OCI-LY1 (cell line): ENCODE results near the gene CHST15.

Experiments used
- H2AFZ ChIP-seq: fragments of 200-600 bp; sonication (generic), shearing (Covaris generic); 2 replicates; pipeline ENCODE4 v1.6.0; 2014; ENCODE audit warnings: antibody characterized with exemption, mild to moderate bottlenecking, low read length
- H3F3A ChIP-seq: fragments of 200-600 bp; sonication (generic), shearing (Covaris generic); 2 replicates; pipeline ENCODE4 v1.6.0; 2014; ENCODE audit warnings: mild to moderate bottlenecking, antibody characterized with exemption, low read length, moderate library complexity; ENCODE audit not compliant: insufficient read depth
- H3K27ac ChIP-seq: fragments of 200-600 bp; sonication (generic); 2 replicates; pipeline ENCODE4 v1.5.1; 2014; ENCODE audit warnings: low read length, mixed run types, mild to moderate bottlenecking, low read depth; ENCODE audit not compliant: poor library complexity, severe bottlenecking
- H3K27me3 ChIP-seq: fragments of 200-600 bp; sonication (generic); 2 replicates; pipeline ENCODE4 v1.6.0; 2014; ENCODE audit warnings: antibody characterized with exemption, mild to moderate bottlenecking, low read length, moderate library complexity; ENCODE audit not compliant: insufficient read depth
- H3K36me3 ChIP-seq: fragments of 200-600 bp; sonication (generic); 2 replicates; pipeline ENCODE4 v1.6.1; 2014; ENCODE audit warnings: mild to moderate bottlenecking, antibody characterized with exemption, low read length, moderate library complexity, mixed read lengths; ENCODE audit not compliant: insufficient read depth
- H3K4me1 ChIP-seq: fragments of 200-600 bp; sonication (generic); 2 replicates; pipeline ENCODE4 v1.5.1; 2014; ENCODE audit warnings: mild to moderate bottlenecking, low read length, moderate library complexity; ENCODE audit not compliant: insufficient read depth, severe bottlenecking
- H3K4me2 ChIP-seq: fragments of 200-600 bp; sonication (generic), shearing (Covaris generic); 2 replicates; pipeline ENCODE4 v1.6.1; 2014; ENCODE audit warnings: low read length
- H3K4me3 ChIP-seq: fragments of 200-600 bp; sonication (generic); 2 replicates; pipeline ENCODE4 v1.5.1; 2014; ENCODE audit warnings: low read length, low read depth, mild to moderate bottlenecking, mixed read lengths; ENCODE audit not compliant: poor library complexity, severe bottlenecking
- H3K79me2 ChIP-seq: fragments of 200-600 bp; shearing (Covaris generic); 2 replicates; pipeline ENCODE4 v1.6.1; 2016; ENCODE audit warnings: mixed run types, low read length, mixed read lengths; ENCODE audit not compliant: insufficient read depth
- H3K9ac ChIP-seq: fragments of 200-600 bp; sonication (generic), shearing (Covaris generic); 2 replicates; pipeline ENCODE4 v1.6.1; 2014; ENCODE audit warnings: mild to moderate bottlenecking, low read length, mixed read lengths
- H3K9me2 ChIP-seq: fragments of 200-600 bp; sonication (generic), shearing (Covaris generic); 2 replicates; pipeline ENCODE4 v1.6.1; 2014; ENCODE audit warnings: low read depth, mild to moderate bottlenecking, low read length, mixed read lengths
- H3K9me3 ChIP-seq: fragments of 200-600 bp; shearing (Covaris generic); 2 replicates; pipeline ENCODE4 v1.6.1; 2014; ENCODE audit warnings: low read length, mixed read lengths
- H4K20me1 ChIP-seq: fragments of 200-600 bp; sonication (generic), shearing (Covaris generic); 2 replicates; pipeline ENCODE4 v1.6.0; 2016; ENCODE audit warnings: mild to moderate bottlenecking, low read length; ENCODE audit not compliant: insufficient read depth
- CTCF ChIP-seq: fragments of 200-600 bp; sonication (generic), shearing (Covaris generic); IDR thresholded peaks from 2 replicates; pipeline ENCODE4 v1.5.1; 2017; ENCODE audit warnings: mild to moderate bottlenecking, antibody characterized with exemption, low read length, moderate library complexity, mixed read lengths
- EZH2 ChIP-seq: fragments of 200-600 bp; sonication (generic), shearing (Covaris generic); IDR thresholded peaks from 2 replicates; pipeline ENCODE4 v1.8.0; 2017; ENCODE audit warnings: borderline replicate concordance, mixed run types, mild to moderate bottlenecking, antibody characterized with exemption, low read length, moderate library complexity, mixed read lengths

CHST15 gene

GRCh38 chr10:123962756-123963530 is 130.5 kb downstream of the CHST15 start:
- Histone ChIP-seq H3K4me1 (no peaks in the 10 kb centered on the region), H3K9me3 (no peaks in the 10 kb centered on the region), H3K27ac (no peak overlapping the region), H3K79me2 (no peaks in the 10 kb centered on the region), H3K9me2 (no peaks in the 10 kb centered on the region), H3K4me2 (no peak overlapping the region), H3K9ac (no peak overlapping the region), H3K36me3 (no peaks in the 10 kb centered on the region), H3K4me3 (no peak overlapping the region), H2AFZ (no peak overlapping the region), H3K27me3 (no peaks in the 10 kb centered on the region), H3F3A (no peaks in the 10 kb centered on the region), H4K20me1 (no peaks in the 10 kb centered on the region)
- TF ChIP-seq CTCF, result no peak
- no peak for TF ChIP-seq EZH2

- Histone ChIP-seq H3K4me1 (no peaks in the 10 kb centered on the region), H3K4me3 (no peak overlapping the region), H3K27me3 (no peaks in the 10 kb centered on the region), H3K36me3 (no peaks in the 10 kb centered on the region), H3K9me2 (no peaks in the 10 kb centered on the region), H3K79me2 (no peaks in the 10 kb centered on the region), H4K20me1 (no peaks in the 10 kb centered on the region), H3K4me2 (no peak overlapping the region), H3F3A (no peaks in the 10 kb centered on the region), H3K9me3 (no peaks in the 10 kb centered on the region), H3K9ac (no peak overlapping the region), H2AFZ (no peak overlapping the region), H3K27ac (no peak overlapping the region)
- TF ChIP-seq EZH2, result no peak
- TF ChIP-seq CTCF, result no peak
These were observed 135.2 kb downstream of the CHST15 start for GRCh38 chr10:123958241-123958640.
